ENCODE data around the gene MVB12B.

GRCh38 chr9:126465977-126466376 is 139.3 kb downstream of the MVB12B start:
- TF ChIP-seq POLR2A (IDR thresholded peaks at IDR 0.05), result no peak
- TF ChIP-seq, protein P1, sequence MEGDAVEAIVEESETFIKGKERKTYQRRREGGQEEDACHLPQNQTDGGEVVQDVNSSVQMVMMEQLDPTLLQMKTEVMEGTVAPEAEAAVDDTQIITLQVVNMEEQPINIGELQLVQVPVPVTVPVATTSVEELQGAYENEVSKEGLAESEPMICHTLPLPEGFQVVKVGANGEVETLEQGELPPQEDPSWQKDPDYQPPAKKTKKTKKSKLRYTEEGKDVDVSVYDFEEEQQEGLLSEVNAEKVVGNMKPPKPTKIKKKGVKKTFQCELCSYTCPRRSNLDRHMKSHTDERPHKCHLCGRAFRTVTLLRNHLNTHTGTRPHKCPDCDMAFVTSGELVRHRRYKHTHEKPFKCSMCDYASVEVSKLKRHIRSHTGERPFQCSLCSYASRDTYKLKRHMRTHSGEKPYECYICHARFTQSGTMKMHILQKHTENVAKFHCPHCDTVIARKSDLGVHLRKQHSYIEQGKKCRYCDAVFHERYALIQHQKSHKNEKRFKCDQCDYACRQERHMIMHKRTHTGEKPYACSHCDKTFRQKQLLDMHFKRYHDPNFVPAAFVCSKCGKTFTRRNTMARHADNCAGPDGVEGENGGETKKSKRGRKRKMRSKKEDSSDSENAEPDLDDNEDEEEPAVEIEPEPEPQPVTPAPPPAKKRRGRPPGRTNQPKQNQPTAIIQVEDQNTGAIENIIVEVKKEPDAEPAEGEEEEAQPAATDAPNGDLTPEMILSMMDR (IDR thresholded peaks at IDR 0.05), result no peak
